Esophagus mucosa (tissue), 1 donor: ENCODE data around the gene MMP8. TPM values are rescaled to one million over a fixed set of nuclear protein-coding genes. Genes with fewer than 3 reads are reported as not detected.
"Not testable (repeated sequence)": the region's sequence is repeated elsewhere in the genome, so short reads cannot be mapped to it uniquely, and the experiment has no call there.

ENCODE experiments used
- ATAC-seq: fragments of 200-7000 bp; cut with Tn5 transposase; one replicate; pipeline ENCODE4 v1.9.1; 2020
- total RNA-seq: library from RNA; stranded (reverse); gene quantifications from one replicate; pipeline ENCODE4 v1.2.4, GENCODE V29; 2023
- donor health status: DM: yes; HTN: yes; CAD: no.

The MMP8 gene, protein sequence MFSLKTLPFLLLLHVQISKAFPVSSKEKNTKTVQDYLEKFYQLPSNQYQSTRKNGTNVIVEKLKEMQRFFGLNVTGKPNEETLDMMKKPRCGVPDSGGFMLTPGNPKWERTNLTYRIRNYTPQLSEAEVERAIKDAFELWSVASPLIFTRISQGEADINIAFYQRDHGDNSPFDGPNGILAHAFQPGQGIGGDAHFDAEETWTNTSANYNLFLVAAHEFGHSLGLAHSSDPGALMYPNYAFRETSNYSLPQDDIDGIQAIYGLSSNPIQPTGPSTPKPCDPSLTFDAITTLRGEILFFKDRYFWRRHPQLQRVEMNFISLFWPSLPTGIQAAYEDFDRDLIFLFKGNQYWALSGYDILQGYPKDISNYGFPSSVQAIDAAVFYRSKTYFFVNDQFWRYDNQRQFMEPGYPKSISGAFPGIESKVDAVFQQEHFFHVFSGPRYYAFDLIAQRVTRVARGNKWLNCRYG
- not detected for total RNA-seq

GRCh38 chr11:102724904-102725500, at the start of gene MMP8:
MMP8 (minus strand) TSS chr11:102724954; CDS start chr11:102724855, 99 bp downstream.
- no peak for ATAC-seq

DNA sequence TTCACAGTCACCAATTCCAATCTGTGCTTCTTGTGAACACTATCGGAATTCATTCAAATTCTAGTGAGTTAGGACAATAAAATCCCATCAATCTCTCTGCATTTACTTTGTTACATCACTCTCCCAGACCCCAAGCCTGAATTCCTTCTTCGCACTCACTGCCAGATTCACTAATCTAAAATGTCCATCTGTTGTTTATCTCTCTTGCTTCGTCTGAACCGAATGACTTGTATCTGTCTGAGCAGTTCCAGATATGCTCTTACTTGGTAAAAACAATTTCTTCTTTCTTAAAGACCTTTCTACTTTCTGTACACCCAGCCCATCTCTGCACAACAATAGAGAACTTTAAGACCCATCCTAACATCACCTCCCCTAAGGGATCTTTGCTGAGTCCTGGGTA, 48.6 kb upstream of the MMP8 start:
- ATAC-seq, result no peak

GRCh38 chr11:102771351-102771750, 46.6 kb upstream of the MMP8 start:
- no peak for ATAC-seq

- no peak for ATAC-seq
Observed at GRCh38 chr11:102770191-102770590, 45.4 kb upstream of the MMP8 start.

DNA sequence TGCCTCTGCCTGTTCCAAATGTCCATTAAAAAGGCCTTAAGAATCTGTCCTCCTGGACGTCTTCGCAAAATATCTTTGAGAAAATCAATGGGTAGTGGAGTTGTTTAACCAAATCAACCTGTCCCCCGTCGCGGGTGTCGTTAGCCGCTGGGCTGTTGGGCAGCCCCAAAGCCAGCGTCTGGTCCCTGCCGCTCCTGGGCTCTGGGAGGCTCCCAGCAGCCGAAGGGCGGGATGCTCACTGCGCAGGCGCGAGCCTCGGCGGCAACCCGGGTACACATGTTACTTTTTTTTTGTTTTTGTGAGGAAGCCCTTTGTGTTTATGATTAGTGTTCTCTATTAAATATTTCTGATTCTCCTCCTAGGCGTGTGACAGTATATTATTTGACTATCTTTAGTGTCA, 43.0 kb upstream of the MMP8 start:
- ATAC-seq, result no peak

GRCh38 chr11:102763440-102763839, 38.7 kb upstream of the MMP8 start:
- no peak for ATAC-seq

DNA sequence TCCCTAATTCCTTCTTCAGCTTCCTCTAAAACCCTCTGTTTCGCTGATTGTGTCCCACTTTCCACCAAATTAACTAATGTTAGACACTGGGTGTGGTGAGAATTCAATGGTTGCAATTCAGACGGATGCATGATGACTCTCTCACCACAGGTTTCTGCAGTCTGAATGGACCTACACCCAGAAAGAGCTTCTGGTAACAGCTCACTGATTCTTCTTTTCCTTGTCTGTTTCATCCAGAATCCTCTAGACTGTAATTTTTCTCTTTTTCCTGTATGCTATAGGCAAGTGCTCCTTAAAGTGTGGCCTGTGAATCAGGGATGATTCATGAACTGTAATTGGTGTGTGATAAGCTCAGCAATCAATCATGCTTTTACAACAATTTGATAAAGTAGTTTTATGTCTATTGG, 37.6 kb upstream of the MMP8 start:
- ATAC-seq, result peak; percentile 63

DNA sequence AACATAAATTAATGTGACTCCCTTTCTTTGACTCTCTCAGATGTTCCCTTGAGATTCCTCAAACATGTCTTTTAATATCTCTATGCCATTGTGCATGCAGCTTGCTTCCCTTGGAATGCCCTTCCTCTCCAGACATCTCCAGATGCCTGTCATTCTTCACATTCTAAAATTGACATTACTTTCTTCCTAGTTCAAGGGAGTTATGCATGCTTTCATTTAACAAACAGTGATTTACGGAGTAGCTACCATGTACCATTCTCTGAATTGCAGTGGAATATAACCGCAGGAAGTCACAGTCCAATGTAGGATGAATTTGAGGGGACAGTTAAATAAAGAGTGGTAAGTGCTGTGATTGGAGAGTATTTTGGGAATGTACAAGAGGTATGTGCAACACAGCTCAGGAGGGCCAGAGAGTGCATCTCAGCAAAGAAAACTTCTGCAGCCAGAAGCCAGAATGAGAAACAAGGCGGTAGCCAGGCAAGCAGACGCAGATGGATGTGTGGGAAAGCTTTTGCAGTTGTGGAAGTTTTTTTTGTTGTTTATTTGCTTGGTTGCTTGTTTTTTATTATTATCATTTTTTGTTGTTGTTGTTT, 37.0 kb upstream of the MMP8 start:
- ATAC-seq, result no peak

DNA sequence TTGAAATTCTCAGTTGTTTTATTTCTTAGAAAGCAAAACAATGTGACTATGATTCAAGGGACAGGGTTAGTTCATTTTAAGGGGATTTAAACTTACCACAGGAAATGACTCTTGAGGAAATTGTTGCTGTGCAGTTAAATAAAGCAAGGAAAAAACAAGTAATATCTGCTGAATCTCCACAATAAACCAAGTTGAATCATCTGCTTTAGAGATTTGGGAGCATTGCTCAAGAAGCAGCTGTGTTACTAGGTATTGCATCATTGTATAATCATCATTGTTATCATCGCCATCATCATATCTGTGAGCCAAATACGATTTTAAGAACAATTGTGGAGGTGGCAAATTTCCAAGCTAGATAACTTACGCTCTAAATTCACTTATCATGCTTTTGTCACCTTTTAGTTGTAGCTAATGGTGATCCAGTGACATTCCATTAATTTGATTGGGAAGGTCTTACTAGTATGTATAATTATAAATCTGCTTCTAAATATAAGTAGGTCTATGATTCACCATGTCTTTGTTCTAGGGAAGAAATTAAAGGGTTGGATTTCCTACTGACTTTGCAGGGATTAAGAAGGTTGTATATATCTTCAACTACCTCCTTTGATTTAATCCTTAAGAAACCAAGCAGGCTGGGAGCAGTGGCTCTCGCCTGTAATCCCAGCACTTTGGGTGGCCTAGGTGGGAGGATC, 35.7 kb upstream of the MMP8 start:
- ATAC-seq, result peak; percentile 86

DNA sequence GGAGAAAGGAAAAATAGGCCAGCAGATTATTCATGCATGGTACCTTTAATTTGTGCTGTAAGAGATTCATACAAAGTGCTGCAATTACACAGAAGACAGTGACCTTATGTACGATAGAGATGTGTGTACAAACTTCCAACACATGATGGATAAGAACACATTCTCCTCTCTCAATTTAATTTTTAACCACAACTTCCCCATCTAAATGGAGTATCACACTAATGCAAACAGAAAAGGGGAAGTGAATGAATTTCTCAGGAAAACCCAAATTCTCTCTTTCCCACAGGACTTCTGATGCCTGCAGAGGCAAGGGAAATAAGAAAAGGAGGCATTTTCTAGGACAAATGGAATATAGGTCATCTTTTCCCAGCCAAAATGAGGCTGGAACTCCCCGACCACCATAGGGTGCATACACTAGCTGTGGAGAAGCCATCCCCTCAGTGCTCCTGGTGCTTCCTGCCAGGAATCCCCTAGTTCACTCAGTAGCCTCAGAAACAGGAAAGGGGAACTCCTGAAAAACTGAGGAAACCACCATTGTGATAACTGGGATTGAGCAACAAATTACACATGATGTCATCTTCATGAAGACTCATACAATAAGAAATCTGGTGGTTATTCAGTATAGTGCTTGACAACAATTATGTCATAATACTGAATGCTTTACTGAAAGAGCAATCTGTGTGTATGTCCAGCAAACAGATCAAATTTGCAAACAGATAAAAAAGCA, 33.2 kb upstream of the MMP8 start:
- no peak for ATAC-seq

DNA sequence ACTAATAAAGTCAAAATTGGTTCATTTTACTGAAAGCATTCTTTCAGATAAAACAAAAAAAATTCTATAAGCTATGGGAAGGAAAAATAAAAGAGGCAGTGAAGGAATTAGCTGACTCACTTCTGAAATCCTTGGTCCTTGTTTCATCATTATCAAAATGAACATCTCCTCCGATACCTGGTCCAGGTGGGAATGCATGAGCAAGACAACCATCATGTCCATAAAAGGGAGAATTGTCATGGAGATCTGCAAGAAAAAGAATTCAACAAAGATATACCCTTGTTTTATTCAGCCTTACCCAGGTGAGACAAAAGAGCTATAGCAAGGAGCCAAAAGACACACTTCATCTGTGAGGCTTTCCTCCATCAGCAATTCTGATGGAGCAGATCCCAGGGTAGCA, 28.5 kb upstream of the MMP8 start:
- no peak for ATAC-seq

DNA sequence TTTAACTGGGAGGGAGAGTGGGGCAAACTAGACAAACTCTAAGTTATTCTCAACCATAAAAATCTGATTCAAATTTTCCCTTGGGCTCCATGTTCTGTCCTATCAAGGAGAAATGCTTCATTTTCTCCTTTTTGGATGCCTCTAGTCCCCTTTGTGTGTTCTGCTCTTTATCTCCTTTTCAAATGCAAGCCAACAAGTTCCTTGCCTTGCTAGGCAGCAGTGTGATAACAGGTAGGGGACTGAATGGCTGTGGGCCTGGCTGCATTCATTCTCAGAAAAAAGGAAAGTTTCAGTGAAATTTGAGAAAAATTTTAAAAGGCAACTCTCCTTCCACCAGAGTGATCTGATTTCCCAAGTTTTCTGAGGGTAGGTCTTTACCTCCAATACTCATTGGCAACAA, 26.9 kb upstream of the MMP8 start:
- no peak for ATAC-seq

- no peak for ATAC-seq
Observed at GRCh38 chr11:102749101-102749722, 24.5 kb upstream of the MMP8 start.

GRCh38 chr11:102746746-102747578, 22.2 kb upstream of the MMP8 start:
- ATAC-seq, result not testable (repeated sequence)

- ATAC-seq, result no peak
Observed at GRCh38 chr11:102734650-102735049, 9.9 kb upstream of the MMP8 start.

GRCh38 chr11:102733232-102733875, 8.6 kb upstream of the MMP8 start:
- peak; percentile 76 for ATAC-seq

GRCh38 chr11:102730944-102731343, 6.2 kb upstream of the MMP8 start:
- ATAC-seq, result not testable (repeated sequence)

GRCh38 chr11:102729849-102730815, 5.4 kb upstream of the MMP8 start:
- ATAC-seq, result no peak

DNA sequence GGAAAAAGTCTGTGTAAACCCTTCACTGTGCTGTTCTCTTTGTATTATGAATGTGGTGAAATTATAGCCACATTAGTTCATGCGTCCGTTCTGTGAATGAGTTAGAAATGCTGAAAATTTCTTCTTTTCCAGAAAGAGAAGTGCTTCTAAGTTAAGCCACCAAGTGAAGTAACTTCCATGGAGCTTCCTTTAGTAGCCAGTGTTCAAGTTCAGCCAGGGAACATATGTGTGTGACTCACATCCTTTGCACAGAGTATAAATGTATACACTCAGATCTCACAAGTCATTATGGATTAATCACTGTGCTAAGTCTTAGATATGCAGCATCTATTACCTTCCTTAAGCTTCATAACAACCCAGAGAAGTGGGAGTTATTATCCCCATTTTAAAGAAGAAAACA, 3.1 kb upstream of the MMP8 start:
- ATAC-seq, result peak; percentile 77
